HepG2 (cell line): ENCODE data around the gene MT1A. TPM values are rescaled to one million over a fixed set of nuclear protein-coding genes. Genes with fewer than 3 reads are reported as not detected.

Experiments used
- FOXP1 ChIP-seq, 2 experiments: fragments of 450-650 bp in 1 of 2; IDR thresholded peaks; 2 replicates each; pipeline ENCODE4 v1.6.1; 2017 to 2018; ENCODE audit warnings: antibody characterized with exemption in 1 of 2
- HDAC6 ChIP-seq: fragments of 200-600 bp; sonication (generic); IDR thresholded peaks from 2 replicates; pipeline ENCODE4 v1.7.0; 2017; ENCODE audit warnings: mild to moderate bottlenecking, antibody characterized with exemption, low read length, low read depth
- HOXA7 ChIP-seq: sonication (generic); formaldehyde crosslinking; IDR thresholded peaks from 2 replicates; pipeline ENCODE4 v1.8.1; 2022; ENCODE audit warnings: mild to moderate bottlenecking, missing genetic modification reagents, moderate library complexity
- MBD4 ChIP-seq: IDR thresholded peaks from 2 replicates; pipeline ENCODE4 v1.6.1; 2012; ENCODE audit warnings: low read length, inconsistent platforms, borderline replicate concordance
- MBNL3 ChIP-seq: fragments of 250-450 bp; sonication (Bioruptor Pico); conservative IDR thresholded peaks from 2 replicates; pipeline ENCODE4 v1.8.0; 2022; ENCODE audit warnings: mild to moderate bottlenecking, inconsistent platforms
- PBX2 ChIP-seq: IDR thresholded peaks from 2 replicates; pipeline ENCODE4 v1.6.1; 2016; ENCODE audit warnings: control low read depth
- POGZ ChIP-seq: sonication (generic); formaldehyde crosslinking; IDR thresholded peaks from 2 replicates; pipeline ENCODE4 v1.4.0; 2020; ENCODE audit warnings: mild to moderate bottlenecking, missing genetic modification reagents
- PRPF4 ChIP-seq: fragments of 200-400 bp; formaldehyde crosslinking; IDR thresholded peaks from 2 replicates; pipeline ENCODE4 v1.6.1; 2016; ENCODE audit warnings: low read length, low read depth; ENCODE audit not compliant: poor library complexity, severe bottlenecking
- RBAK ChIP-seq: sonication (generic); formaldehyde crosslinking; IDR thresholded peaks from 2 replicates; pipeline ENCODE4 v1.5.1; 2020; ENCODE audit warnings: mild to moderate bottlenecking, missing genetic modification reagents
- SNAI1 ChIP-seq: sonication (generic); formaldehyde crosslinking; IDR thresholded peaks from 2 replicates; pipeline ENCODE4 v1.5.0; 2020; ENCODE audit warnings: mild to moderate bottlenecking, missing genetic modification reagents, borderline replicate concordance
- SRSF4 ChIP-seq: fragments of 200-400 bp; formaldehyde crosslinking; IDR thresholded peaks from one replicate; pipeline ENCODE4 v1.6.1; 2018; ENCODE audit warnings: mild to moderate bottlenecking, low read depth, low read length, moderate library complexity; ENCODE audit not compliant: poor library complexity, severe bottlenecking
- ZMAT3 ChIP-seq: sonication (generic); formaldehyde crosslinking; conservative IDR thresholded peaks from 2 replicates; pipeline ENCODE4 v1.7.0; 2021; ENCODE audit warnings: missing genetic modification reagents
- ZNF451 ChIP-seq: sonication (generic); formaldehyde crosslinking; IDR thresholded peaks from 2 replicates; pipeline ENCODE4 v1.5.0; 2020; ENCODE audit warnings: mild to moderate bottlenecking, missing genetic modification reagents
- ZNF614 ChIP-seq: IDR thresholded peaks from 2 replicates; pipeline ENCODE4 v1.6.1; 2018; ENCODE audit warnings: missing biosample characterization, missing genetic modification reagents, inconsistent platforms, borderline replicate concordance
- ZNF644 ChIP-seq: IDR thresholded peaks from 2 replicates; pipeline ENCODE4 v1.6.1; 2016; ENCODE audit warnings: low read depth
- polyA plus RNA-seq, 8 experiments: library from polyadenylated mRNA; depleted of rRNA in 3 of 8; stranded (reverse) in 7 of 8; unstranded in 1 of 8; fragments of >200 nt; fragmentation: Illumina TruSeq in 4 of 8; extraction: Trizol in 4 of 8; gene quantifications; 2 replicates each; pipeline versions ENCODE4 v1.2.1 to v1.2.3, GENCODE V29; 2011 to 2016; ENCODE audit warnings: low read depth in 4 of 8, missing spikeins in 1 of 8, mixed read lengths in 1 of 8; ENCODE audit not compliant: insufficient read depth in 1 of 8
- total RNA-seq, 5 experiments: library from RNA; depleted of rRNA; stranded (reverse); fragments of >200 nt; fragmentation: Illumina TruSeq; extraction: Trizol; gene quantifications; 2 replicates each; pipeline ENCODE4 v1.2.3, GENCODE V29; 2016; ENCODE audit warnings: low read depth in 1 of 5
- TF ChIP-seq, protein P1 (sequence below), 2 experiments: IDR thresholded peaks; 2 replicates each; pipeline ENCODE4 v1.6.1; 2011 to 2012; ENCODE audit warnings: low read length in 2 of 2, borderline replicate concordance in 1 of 2, low read depth in 1 of 2, mild to moderate bottlenecking in 1 of 2, moderate library complexity in 1 of 2
- TF ChIP-seq, protein P2 (sequence below): sonication (generic); formaldehyde crosslinking; IDR thresholded peaks from 2 replicates; pipeline ENCODE4 v1.4.0; 2020; ENCODE audit warnings: missing genetic modification reagents
- TF ChIP-seq, protein P3 (sequence below): sonication (generic); formaldehyde crosslinking; IDR thresholded peaks from 2 replicates; pipeline ENCODE4 v1.5.0; 2020; ENCODE audit warnings: mild to moderate bottlenecking, missing genetic modification reagents
- TF ChIP-seq, protein P4 (sequence below): IDR thresholded peaks from 2 replicates; pipeline ENCODE4 v1.6.1; 2016

MT1A gene
- total and polyA plus RNA-seq, 2 of the 13 experiments (the other 11 are each of a cell fraction or from before 2014, with no cell fraction given) = 8.3 to 10.4 TPM

DNA sequence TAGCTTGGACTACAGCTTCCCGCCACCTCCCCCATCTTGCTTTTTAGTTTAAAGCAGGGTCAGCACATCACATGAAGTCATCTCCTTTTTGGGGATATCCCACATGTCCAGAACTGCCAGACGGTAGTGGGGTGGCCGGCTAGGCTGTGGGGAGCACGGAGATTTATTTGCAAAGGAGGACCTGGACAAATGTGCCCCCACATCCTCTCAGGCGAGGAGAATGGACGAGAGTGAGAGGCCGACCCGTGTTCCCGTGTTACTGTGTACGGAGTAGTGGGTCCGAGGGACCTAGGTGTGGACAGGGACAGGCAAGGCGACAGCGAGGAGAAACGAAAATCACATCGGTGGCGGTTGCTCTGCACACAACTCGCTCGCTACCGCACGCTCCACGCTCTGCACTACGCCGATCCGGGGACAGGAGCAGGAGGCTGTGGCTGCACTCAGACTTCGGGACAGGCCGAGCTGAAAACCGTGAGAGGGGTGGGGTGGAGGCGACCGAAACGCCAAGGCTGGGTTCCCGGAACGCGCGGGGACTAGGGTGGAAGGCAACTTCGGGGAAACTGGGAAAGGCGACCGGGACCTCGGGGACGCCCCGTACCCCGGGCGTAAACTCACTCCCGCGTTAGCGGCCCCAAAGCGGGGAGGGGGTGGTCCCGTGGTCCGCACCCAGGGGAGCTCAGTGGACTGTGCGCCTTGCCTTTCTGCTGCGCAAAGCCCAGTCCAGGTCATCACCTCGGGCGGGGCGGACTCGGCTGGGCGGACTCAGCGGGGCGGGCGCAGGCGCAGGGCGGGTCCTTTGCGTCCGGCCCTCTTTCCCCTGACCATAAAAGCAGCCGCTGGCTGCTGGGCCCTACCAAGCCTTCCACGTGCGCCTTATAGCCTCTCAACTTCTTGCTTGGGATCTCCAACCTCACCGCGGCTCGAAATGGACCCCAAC, at the start of gene MT1A (continued):
- TF ChIP-seq, protein P1, sequence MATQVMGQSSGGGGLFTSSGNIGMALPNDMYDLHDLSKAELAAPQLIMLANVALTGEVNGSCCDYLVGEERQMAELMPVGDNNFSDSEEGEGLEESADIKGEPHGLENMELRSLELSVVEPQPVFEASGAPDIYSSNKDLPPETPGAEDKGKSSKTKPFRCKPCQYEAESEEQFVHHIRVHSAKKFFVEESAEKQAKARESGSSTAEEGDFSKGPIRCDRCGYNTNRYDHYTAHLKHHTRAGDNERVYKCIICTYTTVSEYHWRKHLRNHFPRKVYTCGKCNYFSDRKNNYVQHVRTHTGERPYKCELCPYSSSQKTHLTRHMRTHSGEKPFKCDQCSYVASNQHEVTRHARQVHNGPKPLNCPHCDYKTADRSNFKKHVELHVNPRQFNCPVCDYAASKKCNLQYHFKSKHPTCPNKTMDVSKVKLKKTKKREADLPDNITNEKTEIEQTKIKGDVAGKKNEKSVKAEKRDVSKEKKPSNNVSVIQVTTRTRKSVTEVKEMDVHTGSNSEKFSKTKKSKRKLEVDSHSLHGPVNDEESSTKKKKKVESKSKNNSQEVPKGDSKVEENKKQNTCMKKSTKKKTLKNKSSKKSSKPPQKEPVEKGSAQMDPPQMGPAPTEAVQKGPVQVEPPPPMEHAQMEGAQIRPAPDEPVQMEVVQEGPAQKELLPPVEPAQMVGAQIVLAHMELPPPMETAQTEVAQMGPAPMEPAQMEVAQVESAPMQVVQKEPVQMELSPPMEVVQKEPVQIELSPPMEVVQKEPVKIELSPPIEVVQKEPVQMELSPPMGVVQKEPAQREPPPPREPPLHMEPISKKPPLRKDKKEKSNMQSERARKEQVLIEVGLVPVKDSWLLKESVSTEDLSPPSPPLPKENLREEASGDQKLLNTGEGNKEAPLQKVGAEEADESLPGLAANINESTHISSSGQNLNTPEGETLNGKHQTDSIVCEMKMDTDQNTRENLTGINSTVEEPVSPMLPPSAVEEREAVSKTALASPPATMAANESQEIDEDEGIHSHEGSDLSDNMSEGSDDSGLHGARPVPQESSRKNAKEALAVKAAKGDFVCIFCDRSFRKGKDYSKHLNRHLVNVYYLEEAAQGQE (IDR thresholded peaks at IDR 0.05; ENCODE audit: borderline replicate concordance in 1 of 2, low read depth in 1 of 2, low read length in 2 of 2) = no peak
- TF ChIP-seq, protein P2, sequence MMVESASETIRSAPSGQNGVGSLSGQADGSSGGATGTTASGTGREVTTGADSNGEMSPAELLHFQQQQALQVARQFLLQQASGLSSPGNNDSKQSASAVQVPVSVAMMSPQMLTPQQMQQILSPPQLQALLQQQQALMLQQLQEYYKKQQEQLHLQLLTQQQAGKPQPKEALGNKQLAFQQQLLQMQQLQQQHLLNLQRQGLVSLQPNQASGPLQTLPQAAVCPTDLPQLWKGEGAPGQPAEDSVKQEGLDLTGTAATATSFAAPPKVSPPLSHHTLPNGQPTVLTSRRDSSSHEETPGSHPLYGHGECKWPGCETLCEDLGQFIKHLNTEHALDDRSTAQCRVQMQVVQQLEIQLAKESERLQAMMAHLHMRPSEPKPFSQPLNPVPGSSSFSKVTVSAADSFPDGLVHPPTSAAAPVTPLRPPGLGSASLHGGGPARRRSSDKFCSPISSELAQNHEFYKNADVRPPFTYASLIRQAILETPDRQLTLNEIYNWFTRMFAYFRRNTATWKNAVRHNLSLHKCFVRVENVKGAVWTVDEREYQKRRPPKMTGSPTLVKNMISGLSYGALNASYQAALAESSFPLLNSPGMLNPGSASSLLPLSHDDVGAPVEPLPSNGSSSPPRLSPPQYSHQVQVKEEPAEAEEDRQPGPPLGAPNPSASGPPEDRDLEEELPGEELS = no peak
- TF ChIP-seq PRPF4 = no peak
- TF ChIP-seq ZNF644 = no peak
- no peak for TF ChIP-seq HOXA7 (CRISPR knock-in tag)
- no peak for TF ChIP-seq SNAI1
- TF ChIP-seq HDAC6 = no peak
- no peak for TF ChIP-seq RBAK (CRISPR knock-in tag)
- TF ChIP-seq MBNL3 (CRISPR knock-in tag) = no peak
- peak; percentile 57; the same call in 1 of the 2 replicates for TF ChIP-seq POGZ
- no peak for TF ChIP-seq MBD4
- no peak for TF ChIP-seq PBX2 (CRISPR knock-in tag)
- TF ChIP-seq, protein P3, sequence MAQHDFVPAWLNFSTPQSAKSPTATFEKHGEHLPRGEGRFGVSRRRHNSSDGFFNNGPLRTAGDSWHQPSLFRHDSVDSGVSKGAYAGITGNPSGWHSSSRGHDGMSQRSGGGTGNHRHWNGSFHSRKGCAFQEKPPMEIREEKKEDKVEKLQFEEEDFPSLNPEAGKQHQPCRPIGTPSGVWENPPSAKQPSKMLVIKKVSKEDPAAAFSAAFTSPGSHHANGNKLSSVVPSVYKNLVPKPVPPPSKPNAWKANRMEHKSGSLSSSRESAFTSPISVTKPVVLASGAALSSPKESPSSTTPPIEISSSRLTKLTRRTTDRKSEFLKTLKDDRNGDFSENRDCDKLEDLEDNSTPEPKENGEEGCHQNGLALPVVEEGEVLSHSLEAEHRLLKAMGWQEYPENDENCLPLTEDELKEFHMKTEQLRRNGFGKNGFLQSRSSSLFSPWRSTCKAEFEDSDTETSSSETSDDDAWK = no peak
- TF ChIP-seq ZMAT3 (CRISPR knock-in tag) = peak; percentile 53; the same call in 1 of the 2 replicates
- TF ChIP-seq ZNF451 (CRISPR knock-in tag) = no peak
- TF ChIP-seq SRSF4 = no peak
- no peak for TF ChIP-seq ZNF614
- TF ChIP-seq FOXP1 (IDR thresholded peaks at IDR 0.05) = no peak
- no peak for TF ChIP-seq FOXP1 (CRISPR knock-in tag; IDR thresholded peaks at IDR 0.05)
- TF ChIP-seq, protein P4, sequence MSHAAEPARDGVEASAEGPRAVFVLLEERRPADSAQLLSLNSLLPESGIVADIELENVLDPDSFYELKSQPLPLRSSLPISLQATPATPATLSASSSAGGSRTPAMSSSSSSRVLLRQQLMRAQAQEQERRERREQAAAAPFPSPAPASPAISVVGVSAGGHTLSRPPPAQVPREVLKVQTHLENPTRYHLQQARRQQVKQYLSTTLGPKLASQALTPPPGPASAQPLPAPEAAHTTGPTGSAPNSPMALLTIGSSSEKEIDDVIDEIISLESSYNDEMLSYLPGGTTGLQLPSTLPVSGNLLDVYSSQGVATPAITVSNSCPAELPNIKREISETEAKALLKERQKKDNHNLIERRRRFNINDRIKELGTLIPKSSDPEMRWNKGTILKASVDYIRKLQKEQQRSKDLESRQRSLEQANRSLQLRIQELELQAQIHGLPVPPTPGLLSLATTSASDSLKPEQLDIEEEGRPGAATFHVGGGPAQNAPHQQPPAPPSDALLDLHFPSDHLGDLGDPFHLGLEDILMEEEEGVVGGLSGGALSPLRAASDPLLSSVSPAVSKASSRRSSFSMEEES (CRISPR knock-in tag) = no peak
